Stimulated activated CD4-positive, alpha-beta T cell treated with anti-CD3 and anti-CD28 coated beads, Interleukin-1b, Interleukin-23, amount 100 ng/mL, for 1 hour (primary cell): ENCODE data around the gene PSMD1.
"Not testable (repeated sequence)": the region's sequence is repeated elsewhere in the genome, so short reads cannot be mapped to it uniquely, and the experiment has no call there.

Source experiments
- DNase-seq, 2 donors: peaks; one replicate each; pipeline ENCODE4 v3.0.0-alpha.2; 2020; ENCODE audit warnings: low read depth in 2 of 2

The PSMD1 gene

DNA sequence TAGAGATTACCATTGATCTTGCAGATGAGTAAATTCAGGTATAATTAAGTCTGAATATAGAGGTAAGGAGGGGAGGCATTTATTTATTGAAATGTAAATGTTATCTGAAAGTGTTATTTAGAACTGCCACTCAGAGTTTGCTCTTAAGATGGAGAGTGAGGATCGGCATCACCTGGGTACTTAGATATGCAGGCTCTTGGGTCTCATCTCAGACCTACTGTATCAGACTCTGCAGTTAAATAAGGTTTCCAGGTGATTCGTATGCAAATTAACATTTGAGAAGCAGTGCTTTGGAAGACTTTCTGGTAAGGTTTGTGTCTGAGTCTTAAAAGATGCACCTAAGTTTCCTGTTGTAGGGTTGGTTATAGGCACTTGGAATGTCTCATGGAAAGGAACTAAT lies 59.0 kb downstream of the PSMD1 start:
- no peak for DNase-seq

GRCh38 chr2:231117148-231117547 lies 60.5 kb downstream of the PSMD1 start:
- no peak for DNase-seq

GRCh38 chr2:231117922-231118613 lies 61.4 kb downstream of the PSMD1 start:
- no peak for DNase-seq

DNA sequence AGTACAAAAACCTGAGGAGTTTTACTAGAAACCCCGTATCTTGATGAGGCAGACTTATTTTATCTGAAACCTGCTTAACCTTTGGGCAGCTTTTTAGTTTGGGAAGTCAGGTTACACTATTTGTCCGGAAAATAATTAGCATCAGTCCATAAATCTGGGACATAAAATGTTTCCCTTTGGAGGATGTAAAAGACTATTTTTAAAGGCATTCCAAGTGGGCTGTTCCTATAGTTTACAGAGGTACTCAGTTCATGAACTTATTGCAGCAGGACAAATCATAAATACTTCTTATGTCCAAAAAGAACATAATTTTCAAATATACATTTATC lies 61.9 kb downstream of the PSMD1 start:
- no peak for DNase-seq

DNA sequence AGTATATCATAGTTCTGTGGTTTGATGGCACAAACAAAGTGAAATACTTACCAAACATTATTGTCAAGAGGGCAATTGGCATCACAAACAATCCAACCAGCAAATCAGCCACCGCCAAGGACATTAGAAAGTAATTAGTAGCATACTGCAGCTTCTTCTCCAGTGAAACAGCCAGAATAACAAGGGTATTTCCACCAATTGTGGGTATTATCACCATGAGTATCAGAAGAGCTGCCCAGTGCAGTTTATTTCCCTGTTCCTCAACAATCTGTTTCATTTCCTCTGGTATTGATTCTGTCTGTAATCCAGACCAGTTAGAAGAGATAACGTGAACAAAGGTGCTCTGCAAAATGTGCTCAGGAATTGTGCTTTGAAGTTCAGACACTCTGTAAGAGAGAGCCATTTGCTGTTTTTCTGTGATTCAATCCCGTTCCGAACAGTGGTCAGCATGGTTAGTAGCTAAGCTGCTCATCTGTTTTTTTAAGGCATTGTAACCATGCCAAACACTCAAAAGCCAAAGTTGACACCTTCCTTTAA lies 66.8 kb downstream of the PSMD1 start:
- no peak for DNase-seq

- DNase-seq: no peak
Observed at GRCh38 chr2:231124838-231125568, 68.3 kb downstream of the PSMD1 start, which contains the start of gene HTR2B. HTR2B (minus strand) TSS chr2:231125042; CDS start chr2:231123764, 1,278 bp downstream.

DNA sequence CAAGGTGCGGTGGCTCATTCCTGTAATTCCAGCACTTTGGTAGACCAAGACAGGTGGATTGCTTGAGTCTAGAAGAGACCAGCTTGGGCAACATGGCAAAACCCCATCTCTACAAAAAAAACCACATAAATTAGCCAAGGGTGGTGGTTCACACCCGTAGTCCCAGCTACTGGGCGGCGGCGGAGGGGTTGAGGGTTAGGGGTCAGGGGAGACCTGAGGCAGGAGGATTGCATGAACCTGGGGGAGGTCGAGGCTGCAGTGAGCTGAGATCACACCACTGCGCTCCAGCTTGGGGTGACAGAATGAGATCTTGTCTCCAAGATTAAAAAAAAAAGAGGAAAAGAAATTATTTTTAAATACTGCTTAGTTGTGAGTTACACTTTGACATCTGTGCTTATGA lies 69.5 kb downstream of the PSMD1 start:
- DNase-seq: no peak

- no peak for DNase-seq
Observed at GRCh38 chr2:231127480-231127879, 70.8 kb downstream of the PSMD1 start.

- DNase-seq: no peak
Observed at GRCh38 chr2:231127936-231128335, 71.3 kb downstream of the PSMD1 start.

- DNase-seq: no peak
Observed at GRCh38 chr2:231128541-231128940, 71.9 kb downstream of the PSMD1 start.

DNA sequence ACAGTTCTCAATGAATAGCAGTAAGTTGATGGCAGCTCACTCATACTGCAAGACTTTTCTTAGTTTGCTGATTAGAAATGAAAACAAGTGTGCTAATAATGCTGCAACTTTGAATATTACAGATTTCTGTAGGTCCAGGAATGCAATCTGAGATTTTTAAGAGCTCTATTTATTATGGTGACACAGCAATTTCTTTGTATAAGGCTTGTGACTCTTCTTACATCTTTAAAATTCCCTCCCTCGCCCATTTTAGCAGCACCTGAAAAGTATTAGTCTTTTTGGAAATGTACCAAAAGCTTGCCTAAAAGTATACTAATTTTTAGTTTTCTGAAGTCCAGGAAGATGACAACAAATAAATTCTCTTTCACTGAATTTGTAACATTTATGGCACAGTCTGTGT lies 72.5 kb downstream of the PSMD1 start:
- no peak for DNase-seq

GRCh38 chr2:231130336-231131056 lies 73.8 kb downstream of the PSMD1 start:
- DNase-seq: no peak

DNA sequence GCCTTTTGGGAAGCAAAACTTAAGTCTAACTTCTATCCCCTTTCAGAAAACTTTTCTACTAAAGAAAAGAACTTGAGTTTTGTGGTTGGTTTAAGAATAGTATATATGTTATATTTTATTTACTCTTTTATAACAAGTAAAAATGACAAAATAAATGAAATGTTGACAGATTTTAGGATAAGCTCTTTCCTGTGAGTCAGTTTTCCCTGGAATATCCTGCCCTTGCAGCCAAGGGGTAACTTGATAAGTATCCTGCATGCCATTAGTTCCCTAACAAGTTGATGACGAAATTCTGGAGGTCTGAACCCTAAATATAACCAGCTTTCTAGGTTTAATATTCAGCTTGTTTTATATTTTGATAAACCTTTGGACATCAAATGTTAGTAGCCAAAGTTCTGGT lies 75.5 kb downstream of the PSMD1 start:
- DNase-seq: no peak

DNA sequence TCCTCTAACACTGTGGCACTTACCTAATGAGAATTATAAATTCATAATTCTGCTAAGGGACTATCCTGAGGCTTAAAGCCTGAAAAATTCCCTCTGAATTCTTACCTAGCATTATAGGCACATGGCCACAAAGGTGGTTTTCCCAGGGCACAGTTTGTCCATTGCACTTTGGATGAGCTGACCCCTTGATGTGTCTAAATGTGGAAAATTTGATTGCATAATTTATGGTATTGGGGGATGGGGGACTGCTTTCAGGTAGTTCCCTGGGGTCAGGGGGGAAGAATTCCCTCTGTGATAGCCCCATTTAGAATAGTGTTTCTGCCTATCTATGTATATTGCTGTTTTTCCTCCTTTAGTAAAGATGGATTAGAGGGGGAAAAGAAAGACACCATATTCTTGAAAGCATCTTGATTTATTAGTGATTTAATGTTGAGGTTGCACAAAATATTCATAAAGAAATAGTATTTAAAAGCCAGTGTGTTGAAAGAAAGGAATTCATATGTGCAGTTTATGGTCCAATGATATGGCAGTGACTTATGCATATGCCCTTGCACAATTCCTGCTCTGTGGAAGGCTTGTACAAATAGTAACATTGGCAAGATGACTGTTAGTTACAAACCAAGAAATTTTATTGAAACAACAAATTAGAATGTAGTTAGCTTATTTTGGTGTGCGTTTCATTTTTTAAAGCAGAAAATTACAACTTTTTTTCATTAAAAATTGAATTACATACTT lies 76.9 kb downstream of the PSMD1 start:
- DNase-seq: no peak

DNA sequence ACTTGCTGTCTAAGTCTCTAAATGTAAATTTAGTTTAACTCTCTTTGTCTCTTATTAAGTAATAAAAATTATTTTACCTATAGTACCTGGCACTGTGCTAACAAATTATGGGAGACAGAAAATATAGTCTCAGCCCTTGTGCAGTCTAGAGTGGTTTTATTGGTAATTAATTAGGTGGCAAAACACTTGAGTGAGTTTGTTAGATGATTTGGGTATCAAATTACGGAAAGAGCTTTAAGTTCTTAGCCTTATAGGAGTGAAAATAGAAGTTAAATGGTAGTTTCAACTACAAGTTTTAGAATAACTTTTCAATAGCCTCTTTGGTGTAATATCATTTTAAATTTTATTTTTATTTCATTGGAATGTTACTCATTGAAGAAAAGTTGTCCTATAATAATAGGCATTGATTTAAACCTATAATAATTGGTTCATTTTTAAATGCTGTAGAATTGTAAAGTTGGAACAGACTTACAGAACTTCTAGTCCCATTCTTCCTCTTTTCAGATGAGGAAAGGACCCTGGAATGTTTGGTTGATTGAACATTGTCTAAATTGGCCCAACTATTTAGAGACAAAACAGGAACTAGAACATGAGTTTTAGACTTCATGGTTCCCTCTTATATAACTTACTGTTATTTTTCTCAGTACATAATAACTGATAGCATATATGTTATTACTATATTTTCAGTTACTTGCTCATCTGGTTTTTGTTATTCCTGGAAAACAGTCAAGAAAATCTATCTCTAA lies 78.4 kb downstream of the PSMD1 start:
- no peak for DNase-seq

DNA sequence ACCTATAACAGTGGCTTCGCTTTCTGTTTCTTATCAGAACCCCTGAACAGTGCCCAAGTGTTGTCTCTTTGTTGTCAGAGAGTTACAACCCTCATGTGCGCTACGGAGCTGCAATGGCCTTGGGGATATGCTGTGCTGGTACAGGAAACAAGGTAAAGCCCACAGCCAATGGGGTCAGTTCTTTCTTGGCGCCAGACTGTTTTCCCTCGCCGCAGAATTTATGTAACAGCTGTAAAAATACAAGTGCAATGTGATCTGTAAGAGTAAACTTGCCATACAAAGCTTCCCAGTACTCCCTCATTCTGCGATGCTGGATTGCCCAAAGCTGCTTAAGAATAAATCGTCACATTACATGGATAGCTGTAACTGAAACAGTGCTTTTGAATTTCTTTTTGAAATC lies 82.0 kb downstream of the PSMD1 start:
- no peak for DNase-seq

DNA sequence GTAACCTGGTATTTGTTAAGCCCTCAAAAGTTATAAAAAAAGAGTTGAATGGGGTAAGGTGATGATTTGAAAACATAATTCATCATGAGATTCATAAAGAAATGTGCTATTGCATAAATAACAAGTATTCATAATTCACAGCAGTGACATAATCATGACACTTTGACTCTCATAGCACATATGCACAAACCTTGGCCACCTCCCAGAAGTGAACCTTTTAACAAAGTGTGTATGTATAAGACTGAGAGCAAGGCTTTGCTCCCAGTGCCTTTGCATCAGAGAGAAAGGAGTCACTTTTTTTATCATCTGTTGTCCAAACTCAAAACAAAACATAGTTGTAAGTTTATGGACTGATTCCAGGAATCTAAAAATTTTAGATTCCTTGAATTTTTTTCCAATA lies 83.1 kb downstream of the PSMD1 start:
- no peak for DNase-seq

- not testable (repeated sequence) for DNase-seq
Observed at GRCh38 chr2:231140808-231141207, 84.1 kb downstream of the PSMD1 start.

GRCh38 chr2:231144896-231145295 lies 88.2 kb downstream of the PSMD1 start:
- DNase-seq: no peak

DNA sequence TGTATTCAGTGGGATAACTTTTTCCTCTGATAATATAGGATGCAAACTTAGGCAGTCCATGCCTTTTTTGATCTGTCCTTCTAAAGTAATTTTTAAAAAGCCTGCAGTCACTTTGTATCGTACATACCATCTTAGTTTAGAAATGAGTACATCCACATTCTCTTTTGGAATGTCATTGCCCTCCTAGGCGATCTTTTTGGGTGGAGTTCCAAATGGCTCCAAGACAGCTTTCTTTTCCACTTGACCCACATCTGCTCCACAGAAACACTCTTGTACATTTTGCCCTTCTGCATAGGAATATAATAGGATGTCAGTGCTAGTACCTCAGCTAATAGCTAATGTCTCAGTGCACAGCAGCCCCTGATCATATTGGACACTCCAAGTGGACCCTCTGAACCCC lies 90.0 kb downstream of the PSMD1 start:
- no peak for DNase-seq
